HepG2 (cell line): Measurements from ENCODE around the gene PTPRCAP. TPM values are rescaled to one million over a fixed set of nuclear protein-coding genes. Genes with fewer than 3 reads are reported as not detected.

Source experiments
- ATAD3A ChIP-seq: sonication (generic); formaldehyde crosslinking; IDR thresholded peaks from 2 replicates; pipeline ENCODE4 v1.4.0; 2020; ENCODE audit warnings: missing genetic modification reagents
- HHEX ChIP-seq: IDR thresholded peaks from 2 replicates; pipeline ENCODE4 v1.6.1; 2016; ENCODE audit warnings: control low read depth
- MAZ ChIP-seq, 2 experiments: sonication (generic) in 1 of 2; formaldehyde crosslinking in 1 of 2; IDR thresholded peaks; 2 replicates each; pipeline versions ENCODE4 v1.5.0 to v1.6.1; 2012 to 2020; ENCODE audit warnings: low read depth in 2 of 2, mild to moderate bottlenecking in 2 of 2, borderline replicate concordance in 1 of 2, improper control_type of control experiment in 1 of 2, low read length in 1 of 2, missing genetic modification reagents in 1 of 2, moderate library complexity in 1 of 2
- NFE2 ChIP-seq: sonication (generic); formaldehyde crosslinking; IDR thresholded peaks from 2 replicates; pipeline ENCODE4 v1.4.0; 2020; ENCODE audit warnings: missing genetic modification reagents
- NFIB ChIP-seq: sonication (generic); formaldehyde crosslinking; IDR thresholded peaks from 2 replicates; pipeline ENCODE4 v1.9.0; 2021; ENCODE audit warnings: missing genetic modification reagents, mild to moderate bottlenecking, borderline replicate concordance
- NR2F2 ChIP-seq: IDR thresholded peaks from 2 replicates; pipeline ENCODE4 v1.6.1; 2012; ENCODE audit warnings: low read depth, inconsistent platforms, borderline replicate concordance
- POGZ ChIP-seq: sonication (generic); formaldehyde crosslinking; IDR thresholded peaks from 2 replicates; pipeline ENCODE4 v1.4.0; 2020; ENCODE audit warnings: mild to moderate bottlenecking, missing genetic modification reagents
- SALL1 ChIP-seq: sonication (generic); formaldehyde crosslinking; IDR thresholded peaks from 2 replicates; pipeline ENCODE4 v1.8.0; 2022; ENCODE audit warnings: mild to moderate bottlenecking, missing genetic modification reagents
- SCMH1 ChIP-seq: sonication (generic); formaldehyde crosslinking; IDR thresholded peaks from 2 replicates; pipeline ENCODE4 v1.9.0; 2021; ENCODE audit warnings: missing genetic modification reagents, mild to moderate bottlenecking, borderline replicate concordance
- SMARCC2 ChIP-seq: fragments of 450-650 bp; IDR thresholded peaks from 2 replicates; pipeline ENCODE4 v1.6.1; 2017; ENCODE audit warnings: antibody characterized with exemption, mild to moderate bottlenecking
- SNAI1 ChIP-seq: sonication (generic); formaldehyde crosslinking; IDR thresholded peaks from 2 replicates; pipeline ENCODE4 v1.5.0; 2020; ENCODE audit warnings: mild to moderate bottlenecking, missing genetic modification reagents, borderline replicate concordance
- SP2 ChIP-seq: sonication (generic); formaldehyde crosslinking; IDR thresholded peaks from 2 replicates; pipeline ENCODE4 v1.5.1; 2020; ENCODE audit warnings: mild to moderate bottlenecking, missing genetic modification reagents
- TAF15 ChIP-seq: fragments of 200-400 bp; formaldehyde crosslinking; IDR thresholded peaks from one replicate; pipeline ENCODE4 v1.6.1; 2018; ENCODE audit warnings: mild to moderate bottlenecking, low read depth, low read length; ENCODE audit not compliant: poor library complexity, severe bottlenecking
- ZFP36L2 ChIP-seq: sonication (generic); formaldehyde crosslinking; IDR thresholded peaks from 2 replicates; pipeline ENCODE4 v1.4.0; 2020; ENCODE audit warnings: missing genetic modification reagents
- ZKSCAN8 ChIP-seq: IDR thresholded peaks from 2 replicates; pipeline ENCODE4 v1.6.1; 2016; ENCODE audit warnings: borderline replicate concordance, missing genetic modification reagents, missing compliant biosample characterization
- ZMYM4 ChIP-seq: sonication (generic); formaldehyde crosslinking; IDR thresholded peaks from 2 replicates; pipeline ENCODE4 v1.8.1; 2023; ENCODE audit warnings: mild to moderate bottlenecking, missing genetic modification reagents
- ZNF264 ChIP-seq: sonication (generic); formaldehyde crosslinking; IDR thresholded peaks from 2 replicates; pipeline ENCODE4 v1.4.0; 2020; ENCODE audit warnings: missing genetic modification reagents
- ZNF547 ChIP-seq: sonication (generic); formaldehyde crosslinking; IDR thresholded peaks from 2 replicates; pipeline ENCODE4 v1.5.1; 2020; ENCODE audit warnings: mild to moderate bottlenecking, missing genetic modification reagents
- ZNF570 ChIP-seq: sonication (generic); formaldehyde crosslinking; IDR thresholded peaks from 2 replicates; pipeline ENCODE4 v1.4.0; 2020; ENCODE audit warnings: mild to moderate bottlenecking, missing genetic modification reagents, borderline replicate concordance
- ZNF747 ChIP-seq: sonication (generic); formaldehyde crosslinking; IDR thresholded peaks from 2 replicates; pipeline ENCODE4 v1.8.1; 2023; ENCODE audit warnings: missing genetic modification reagents, mild to moderate bottlenecking, borderline replicate concordance
- ZNF839 ChIP-seq: sonication (generic); formaldehyde crosslinking; IDR thresholded peaks from 2 replicates; pipeline ENCODE4 v1.4.0; 2020; ENCODE audit warnings: missing genetic modification reagents, mild to moderate bottlenecking, borderline replicate concordance
- ZSCAN25 ChIP-seq: sonication (generic); formaldehyde crosslinking; IDR thresholded peaks from 2 replicates; pipeline ENCODE4 v1.8.0; 2022; ENCODE audit warnings: mild to moderate bottlenecking, missing genetic modification reagents
- polyA plus RNA-seq, 8 experiments: library from polyadenylated mRNA; depleted of rRNA in 3 of 8; stranded (reverse) in 7 of 8; unstranded in 1 of 8; fragments of >200 nt; fragmentation: Illumina TruSeq in 4 of 8; extraction: Trizol in 4 of 8; gene quantifications; 2 replicates each; pipeline versions ENCODE4 v1.2.1 to v1.2.3, GENCODE V29; 2011 to 2016; ENCODE audit warnings: low read depth in 4 of 8, missing spikeins in 1 of 8, mixed read lengths in 1 of 8; ENCODE audit not compliant: insufficient read depth in 1 of 8
- total RNA-seq, 5 experiments: library from RNA; depleted of rRNA; stranded (reverse); fragments of >200 nt; fragmentation: Illumina TruSeq; extraction: Trizol; gene quantifications; 2 replicates each; pipeline ENCODE4 v1.2.3, GENCODE V29; 2016; ENCODE audit warnings: low read depth in 1 of 5
- TF ChIP-seq, protein P1 (sequence below): sonication (generic); formaldehyde crosslinking; IDR thresholded peaks from 2 replicates; pipeline ENCODE4 v1.9.0; 2021; ENCODE audit warnings: missing genetic modification reagents, borderline replicate concordance
- TF ChIP-seq, protein P2 (sequence below): sonication (generic); formaldehyde crosslinking; IDR thresholded peaks from 2 replicates; pipeline ENCODE4 v1.9.0; 2021; ENCODE audit warnings: missing genetic modification reagents, mild to moderate bottlenecking, borderline replicate concordance

Gene PTPRCAP
- total and polyA plus RNA-seq, 2 of the 13 experiments (the other 11 are each of a cell fraction or from before 2014, with no cell fraction given) = 0.60 to 0.70 TPM

DNA sequence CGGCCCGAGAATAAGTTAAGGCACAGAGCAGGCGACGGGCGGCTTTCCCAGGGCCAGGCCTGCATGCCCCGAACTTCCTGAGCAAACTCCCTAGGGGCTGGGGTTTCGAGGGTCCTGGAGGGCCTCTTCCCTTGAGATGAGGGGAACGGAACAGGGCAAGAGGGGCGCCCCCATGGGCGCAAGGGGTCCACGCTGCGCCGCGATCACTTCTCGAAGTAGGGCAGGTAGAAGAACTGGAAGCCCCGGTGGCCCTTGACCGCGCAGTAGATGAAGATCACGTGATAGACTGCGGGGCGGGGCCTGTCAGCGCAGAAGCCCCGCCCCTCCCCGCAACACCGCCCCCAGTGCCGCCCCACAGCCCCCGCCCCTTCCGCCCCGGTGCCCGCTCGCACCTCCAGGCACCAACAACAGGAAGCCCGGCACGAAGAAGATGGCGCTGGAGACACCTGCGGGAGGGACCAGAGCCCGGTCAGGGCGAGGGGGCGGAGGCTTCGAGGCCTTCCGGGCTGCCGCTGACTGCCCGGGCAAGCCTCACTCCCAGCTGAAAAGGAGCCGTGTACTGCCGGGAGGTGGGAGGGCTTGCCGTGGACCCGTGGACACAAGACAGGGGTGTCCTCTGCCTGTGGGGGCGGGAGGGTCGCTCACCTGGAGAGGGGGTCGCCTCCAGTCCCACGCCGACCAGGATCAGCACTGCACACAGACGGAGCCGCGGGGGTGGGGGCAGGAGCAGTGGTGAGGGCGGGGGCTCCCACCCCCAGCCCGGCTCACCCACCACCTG, 27.1 kb upstream of the PTPRCAP start (continued):
- TF ChIP-seq, protein P1, sequence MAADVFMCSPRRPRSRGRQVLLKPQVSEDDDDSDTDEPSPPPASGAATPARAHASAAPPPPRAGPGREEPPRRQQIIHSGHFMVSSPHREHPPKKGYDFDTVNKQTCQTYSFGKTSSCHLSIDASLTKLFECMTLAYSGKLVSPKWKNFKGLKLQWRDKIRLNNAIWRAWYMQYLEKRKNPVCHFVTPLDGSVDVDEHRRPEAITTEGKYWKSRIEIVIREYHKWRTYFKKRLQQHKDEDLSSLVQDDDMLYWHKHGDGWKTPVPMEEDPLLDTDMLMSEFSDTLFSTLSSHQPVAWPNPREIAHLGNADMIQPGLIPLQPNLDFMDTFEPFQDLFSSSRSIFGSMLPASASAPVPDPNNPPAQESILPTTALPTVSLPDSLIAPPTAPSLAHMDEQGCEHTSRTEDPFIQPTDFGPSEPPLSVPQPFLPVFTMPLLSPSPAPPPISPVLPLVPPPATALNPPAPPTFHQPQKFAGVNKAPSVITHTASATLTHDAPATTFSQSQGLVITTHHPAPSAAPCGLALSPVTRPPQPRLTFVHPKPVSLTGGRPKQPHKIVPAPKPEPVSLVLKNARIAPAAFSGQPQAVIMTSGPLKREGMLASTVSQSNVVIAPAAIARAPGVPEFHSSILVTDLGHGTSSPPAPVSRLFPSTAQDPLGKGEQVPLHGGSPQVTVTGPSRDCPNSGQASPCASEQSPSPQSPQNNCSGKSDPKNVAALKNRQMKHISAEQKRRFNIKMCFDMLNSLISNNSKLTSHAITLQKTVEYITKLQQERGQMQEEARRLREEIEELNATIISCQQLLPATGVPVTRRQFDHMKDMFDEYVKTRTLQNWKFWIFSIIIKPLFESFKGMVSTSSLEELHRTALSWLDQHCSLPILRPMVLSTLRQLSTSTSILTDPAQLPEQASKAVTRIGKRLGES (CRISPR knock-in tag) = no peak
- TF ChIP-seq HHEX (CRISPR knock-in tag) (no peak), ZNF839 (no peak), SNAI1 (CRISPR knock-in tag) (no peak), SMARCC2 (no peak), SALL1 (CRISPR knock-in tag) (peak; percentile 48; the same call in 1 of the 2 replicates), MAZ (IDR thresholded peaks at IDR 0.05; ENCODE audit: borderline replicate concordance, low read depth, low read length) (peak; percentile 54; the same call in 1 of the 2 replicates), MAZ (CRISPR knock-in tag; IDR thresholded peaks at IDR 0.05; ENCODE audit: low read depth) (0 out of 2 replicates have a peak, but pooled peaks have one; percentile 54), ZSCAN25 (CRISPR knock-in tag) (no peak; the same call in 1 of the 2 replicates), POGZ (no peak; the same call in 1 of the 2 replicates), SP2 (CRISPR knock-in tag) (peak; percentile 44; the same call in 1 of the 2 replicates), ZKSCAN8 (CRISPR knock-in tag) (no peak), ZNF264 (no peak), ZNF570 (CRISPR knock-in tag) (no peak), SCMH1 (CRISPR knock-in tag) (no peak), NR2F2 (peak; percentile 33; the same call in 1 of the 2 replicates), ZNF747 (no peak), ZNF547 (CRISPR knock-in tag) (peak; percentile 46; the same call in 1 of the 2 replicates), ATAD3A (CRISPR knock-in tag) (no peak), ZMYM4 (CRISPR knock-in tag) (peak; percentile 47; the same call in 1 of the 2 replicates), ZFP36L2 (no peak), NFIB (no peak), TAF15 (no peak), NFE2 (CRISPR knock-in tag) (no peak)
- TF ChIP-seq, protein P2, sequence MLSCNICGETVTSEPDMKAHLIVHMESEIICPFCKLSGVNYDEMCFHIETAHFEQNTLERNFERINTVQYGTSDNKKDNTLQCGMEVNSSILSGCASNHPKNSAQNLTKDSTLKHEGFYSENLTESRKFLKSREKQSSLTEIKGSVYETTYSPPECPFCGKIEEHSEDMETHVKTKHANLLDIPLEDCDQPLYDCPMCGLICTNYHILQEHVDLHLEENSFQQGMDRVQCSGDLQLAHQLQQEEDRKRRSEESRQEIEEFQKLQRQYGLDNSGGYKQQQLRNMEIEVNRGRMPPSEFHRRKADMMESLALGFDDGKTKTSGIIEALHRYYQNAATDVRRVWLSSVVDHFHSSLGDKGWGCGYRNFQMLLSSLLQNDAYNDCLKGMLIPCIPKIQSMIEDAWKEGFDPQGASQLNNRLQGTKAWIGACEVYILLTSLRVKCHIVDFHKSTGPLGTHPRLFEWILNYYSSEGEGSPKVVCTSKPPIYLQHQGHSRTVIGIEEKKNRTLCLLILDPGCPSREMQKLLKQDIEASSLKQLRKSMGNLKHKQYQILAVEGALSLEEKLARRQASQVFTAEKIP = no peak
